ENCODE results near the gene UCMA.

Gene UCMA

GRCh38 chr10:13231808-13232207, 2.4 kb downstream of the UCMA start:
- DNase-seq, result no peak

- DNase-seq, result no peak
Measured at GRCh38 chr10:13231190-13231589, 3.0 kb downstream of the UCMA start.

GRCh38 chr10:13227031-13227430, 7.1 kb downstream of the UCMA start:
- DNase-seq, result no peak

- no peak for DNase-seq
Measured at GRCh38 chr10:13225601-13226000, 8.6 kb downstream of the UCMA start.

- DNase-seq, result no peak
Measured at GRCh38 chr10:13224210-13224995, 9.8 kb downstream of the UCMA start.

- no peak for DNase-seq
Measured at GRCh38 chr10:13223241-13223640, 10.9 kb downstream of the UCMA start.

- DNase-seq, result no peak
Measured at GRCh38 chr10:13222566-13222965, 11.6 kb downstream of the UCMA start.

GRCh38 chr10:13222151-13222550, 12.0 kb downstream of the UCMA start:
- DNase-seq, result no peak

- DNase-seq, result no peak
Measured at GRCh38 chr10:13221572-13221971, 12.6 kb downstream of the UCMA start.

- no peak for DNase-seq
Measured at GRCh38 chr10:13219685-13220670, 14.2 kb downstream of the UCMA start.

- DNase-seq, result no peak
Measured at GRCh38 chr10:13218878-13219277, 15.3 kb downstream of the UCMA start.

- DNase-seq, result no peak
Measured at GRCh38 chr10:13213163-13213562, 21.0 kb downstream of the UCMA start.

GRCh38 chr10:13206546-13207443, 27.4 kb downstream of the UCMA start:
- DNase-seq, result peak in 1 of 2 donors; percentile 7

- no peak for DNase-seq
Measured at GRCh38 chr10:13206091-13206490, 28.1 kb downstream of the UCMA start.

- DNase-seq, result no peak
Measured at GRCh38 chr10:13201132-13201531, 33.0 kb downstream of the UCMA start.

GRCh38 chr10:13195016-13195415, 39.2 kb downstream of the UCMA start:
- DNase-seq, result no peak

GRCh38 chr10:13193637-13194036, 40.5 kb downstream of the UCMA start:
- no peak for DNase-seq

- no peak for DNase-seq
Measured at GRCh38 chr10:13191362-13191761, 42.8 kb downstream of the UCMA start.

- no peak for DNase-seq
Measured at GRCh38 chr10:13190816-13191215, 43.4 kb downstream of the UCMA start.

- no peak for DNase-seq
Measured at GRCh38 chr10:13189961-13190360, 44.2 kb downstream of the UCMA start.

GRCh38 chr10:13188593-13188992, 45.6 kb downstream of the UCMA start:
- no peak for DNase-seq

- no peak for DNase-seq
Measured at GRCh38 chr10:13187135-13187534, 47.0 kb downstream of the UCMA start.
